Breast epithelium (tissue), 3 donors: ENCODE measurements around the gene IL6.

Source experiments
- CTCF ChIP-seq, 3 donors: fragments of 450-650 bp; IDR thresholded peaks; one replicate each; pipeline ENCODE4 v1.5.1; 2016 to 2017; ENCODE audit warnings: antibody characterized with exemption in 3 of 3, mild to moderate bottlenecking in 3 of 3, moderate library complexity in 3 of 3
- POLR2A ChIP-seq: fragments of 450-650 bp; IDR thresholded peaks from one replicate; pipeline ENCODE4 v1.6.1; 2016; ENCODE audit warnings: antibody characterized with exemption, mild to moderate bottlenecking, moderate library complexity
- POLR2AphosphoS5 ChIP-seq, 3 donors: sonication (generic); formaldehyde crosslinking; IDR thresholded peaks; one replicate each; pipeline ENCODE4 v1.6.1; 2017; ENCODE audit warnings: antibody characterized with exemption in 3 of 3

DNA sequence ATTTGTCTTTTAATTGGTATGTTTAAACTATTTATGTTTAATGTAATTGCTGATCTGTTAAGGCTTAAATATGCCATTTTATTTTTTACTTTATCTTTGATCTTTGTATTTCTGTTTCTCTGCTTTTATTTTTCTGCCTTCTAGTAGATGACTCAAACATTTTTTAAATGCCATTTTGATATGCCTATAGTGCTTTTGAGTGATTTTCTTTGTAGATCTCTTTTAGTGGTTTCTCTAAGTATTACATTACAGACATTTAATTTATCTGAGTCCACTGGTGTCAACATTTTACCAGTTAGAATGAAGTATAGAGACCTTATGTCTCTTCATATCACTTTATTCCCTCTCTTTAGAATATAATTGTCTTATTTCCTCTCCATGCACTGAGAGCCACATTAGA lies 32.7 kb downstream of the IL6 start:
- TF ChIP-seq CTCF (IDR thresholded peaks at IDR 0.05) (no peak), POLR2AphosphoS5 (IDR thresholded peaks at IDR 0.05) (no peak), POLR2A (no peak)
